GM23248 (cell line): ENCODE results near the gene FFAR2. TPM values are rescaled to one million over a fixed set of nuclear protein-coding genes. Genes with fewer than 3 reads are reported as not detected.
"Not testable (repeated sequence)": the region's sequence is repeated elsewhere in the genome, so short reads cannot be mapped to it uniquely, and the experiment has no call there.

Experiments used
- DNase-seq: peaks from one replicate; pipeline ENCODE4 v3.0.0-alpha.2; 2015
- H2AFZ ChIP-seq: fragments of 200-600 bp; sonication (generic); 2 replicates; pipeline ENCODE4 v1.6.1; 2016; ENCODE audit warnings: antibody characterized with exemption
- H3F3A ChIP-seq: fragments of 200-600 bp; sonication (generic); 2 replicates; pipeline ENCODE4 v1.6.1; 2016; ENCODE audit warnings: mild to moderate bottlenecking, antibody characterized with exemption, mixed run types; ENCODE audit not compliant: insufficient read depth
- H3K27ac ChIP-seq: fragments of 200-600 bp; sonication (generic); 2 replicates; pipeline ENCODE4 v1.5.1; 2016; ENCODE audit warnings: mild to moderate bottlenecking
- H3K27me3 ChIP-seq: fragments of 200-600 bp; sonication (generic); replicated peaks from 2 replicates; pipeline ENCODE4 v1.6.1; 2016; ENCODE audit warnings: mild to moderate bottlenecking; ENCODE audit not compliant: insufficient read depth
- H3K36me3 ChIP-seq: fragments of 200-600 bp; sonication (generic); 2 replicates; pipeline ENCODE4 v1.6.1; 2016; ENCODE audit warnings: low read depth, mild to moderate bottlenecking
- H3K4me1 ChIP-seq: fragments of 200-600 bp; sonication (generic); 2 replicates; pipeline ENCODE4 v1.6.1; 2016; ENCODE audit warnings: mild to moderate bottlenecking; ENCODE audit not compliant: insufficient read depth
- H3K4me2 ChIP-seq: fragments of 200-600 bp; sonication (generic); one replicate; pipeline ENCODE4 v1.6.1; 2016; ENCODE audit warnings: mild to moderate bottlenecking; ENCODE audit not compliant: unreplicated experiment
- H3K4me3 ChIP-seq: fragments of 200-600 bp; sonication (generic); 2 replicates; pipeline ENCODE4 v1.5.1; 2016; ENCODE audit warnings: mild to moderate bottlenecking
- H3K79me2 ChIP-seq: fragments of 200-600 bp; sonication (generic); 2 replicates; pipeline ENCODE4 v1.6.1; 2016; ENCODE audit warnings: mild to moderate bottlenecking; ENCODE audit not compliant: insufficient read depth
- H3K9ac ChIP-seq: fragments of 200-600 bp; sonication (generic); 2 replicates; pipeline ENCODE4 v1.6.1; 2016; ENCODE audit warnings: mild to moderate bottlenecking
- H3K9me2 ChIP-seq: fragments of 200-600 bp; sonication (generic); 2 replicates; pipeline ENCODE4 v1.6.1; 2016; ENCODE audit warnings: mixed run types, mild to moderate bottlenecking, moderate library complexity; ENCODE audit not compliant: insufficient read depth
- H3K9me3 ChIP-seq: fragments of 200-600 bp; sonication (generic); one replicate; pipeline ENCODE4 v1.6.1; 2017; ENCODE audit warnings: low read depth
- H4K20me1 ChIP-seq: fragments of 200-600 bp; sonication (generic); 2 replicates; pipeline ENCODE4 v1.6.0; 2016; ENCODE audit not compliant: insufficient read depth
- EZH2 ChIP-seq: fragments of 200-600 bp; sonication (generic); IDR thresholded peaks from 2 replicates; pipeline ENCODE4 v1.6.1; 2018; ENCODE audit warnings: antibody characterized with exemption, mild to moderate bottlenecking; ENCODE audit not compliant: insufficient read depth, poor library complexity, severe bottlenecking
- EZH2phosphoT487 ChIP-seq: fragments of 200-600 bp; sonication (generic); IDR thresholded peaks from 2 replicates; pipeline ENCODE4 v1.6.1; 2018; ENCODE audit warnings: antibody characterized with exemption, moderate library complexity, mild to moderate bottlenecking, low read depth; ENCODE audit not compliant: insufficient read depth
- WGBS, 2 experiments: methylation state at CpG; one replicate each; pipeline ENCODE4 v1.1.6; 2015 to 2017; ENCODE audit warnings: low lambda C conversion rate in 2 of 2, low coverage in 1 of 2; ENCODE audit errors: missing lambda C conversion rate in 2 of 2; 5-methylcytosine and 5-hydroxymethylcytosine counted together
- in situ Hi-C: fragments of 300-500 bp; cut with MboI; formaldehyde crosslinking; loops from 2 replicates; pipeline ENCODE4 v1.15.0; 2020
- polyA plus RNA-seq: library from polyadenylated mRNA; unstranded; fragments of >200 nt; fragmentation: Nextera tagmentation; extraction: Ambion mirVana; gene quantifications from 2 replicates; pipeline ENCODE4 v1.2.1, GENCODE V29; 2016
- total RNA-seq: library from RNA; depleted of rRNA; stranded (reverse); fragments of >200 nt; shearing (Covaris generic); gene quantifications from 2 replicates; pipeline ENCODE4 v1.2.3, GENCODE V29; 2014

Gene FFAR2
- total and polyA plus RNA-seq, 2 experiments from 2014 or later = not detected

- Histone ChIP-seq H3K27ac (no peak overlapping the region), H3K4me1 (no peaks in the 10 kb centered on the region), H3K9me2 (no peaks in the 10 kb centered on the region), H3K4me3 (no peak overlapping the region), H3K27me3 (peaks cover 44% of the 10 kb centered on the region), H4K20me1 (no peaks in the 10 kb centered on the region), H3F3A (no peaks in the 10 kb centered on the region), H3K9ac (no peak overlapping the region), H3K4me2 (no peak overlapping the region), H3K9me3 (no peaks in the 10 kb centered on the region), H3K79me2 (no peaks in the 10 kb centered on the region), H2AFZ (no peak overlapping the region), H3K36me3 (no peaks in the 10 kb centered on the region)
- TF ChIP-seq EZH2 = no peak
- no peak for DNase-seq
- in situ Hi-C loops = no loop called here
- WGBS, 2 experiments = 46 to 55% methylated on average over 3 of the region's 3 CpGs
These were observed 29.0 kb upstream of the FFAR2 start for GRCh38 chr19:35419046-35419445.

- 23 to 34% methylated on average over 5 of the region's 5 CpGs for WGBS, 2 experiments
- Histone ChIP-seq H3K9ac (no peak overlapping the region), H3K9me2 (no peaks in the 10 kb centered on the region), H3K79me2 (no peaks in the 10 kb centered on the region), H3K27ac (no peak overlapping the region), H3K9me3 (no peaks in the 10 kb centered on the region), H3K36me3 (no peaks in the 10 kb centered on the region), H2AFZ (no peak overlapping the region), H3K4me3 (no peak overlapping the region), H3K4me1 (no peaks in the 10 kb centered on the region), H4K20me1 (no peaks in the 10 kb centered on the region), H3K27me3 (peaks cover 44% of the 10 kb centered on the region), H3F3A (no peaks in the 10 kb centered on the region), H3K4me2 (no peak overlapping the region)
- in situ Hi-C loops = no loop called here
- TF ChIP-seq EZH2 (no peak), EZH2phosphoT487 (no peak)
- DNase-seq = no peak
These were observed 28.3 kb upstream of the FFAR2 start for GRCh38 chr19:35419805-35420204.

GRCh38 chr19:35421362-35421761 is 26.7 kb upstream of the FFAR2 start:
- Histone ChIP-seq H3K4me2 (no peak overlapping the region), H2AFZ (no peak overlapping the region), H3K27me3 (peaks cover 31% of the 10 kb centered on the region), H3K9ac (no peak overlapping the region), H3K27ac (no peak overlapping the region), H4K20me1 (no peaks in the 10 kb centered on the region), H3K4me1 (no peaks in the 10 kb centered on the region), H3K9me2 (no peaks in the 10 kb centered on the region), H3K4me3 (no peak overlapping the region), H3K9me3 (no peaks in the 10 kb centered on the region), H3K36me3 (no peaks in the 10 kb centered on the region), H3K79me2 (no peaks in the 10 kb centered on the region), H3F3A (no peaks in the 10 kb centered on the region)
- no peak for TF ChIP-seq EZH2
- TF ChIP-seq EZH2phosphoT487 = no peak
- in situ Hi-C loops = no loop called here
- no peak for DNase-seq
- 36 to 41% methylated on average over 11 of the region's 11 CpGs for WGBS, 2 experiments

DNA sequence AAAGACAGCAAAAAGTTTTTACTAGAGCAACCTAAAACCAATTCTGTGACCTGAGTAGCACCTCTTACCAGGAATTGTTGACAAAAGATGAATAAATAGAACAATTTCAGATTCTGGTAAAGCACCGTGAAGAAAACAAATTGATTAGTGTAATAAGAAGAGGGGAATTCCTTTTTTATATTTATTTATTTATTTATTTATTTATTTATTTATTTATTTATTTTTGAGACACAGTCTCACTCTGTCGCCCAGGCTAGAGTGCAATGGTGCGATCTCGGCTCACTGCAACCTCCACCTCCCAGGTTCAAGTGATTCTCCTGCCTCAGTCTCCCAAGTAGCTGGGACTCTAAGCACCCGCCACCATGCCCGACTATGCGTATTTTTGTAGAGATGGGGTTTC is 24.7 kb upstream of the FFAR2 start:
- H3K4me3 ChIP-seq, H3K9me3 ChIP-seq, H3K36me3 ChIP-seq, in situ Hi-C loops, H3K9me2 ChIP-seq, H4K20me1 ChIP-seq, H3K27ac ChIP-seq, H3K4me1 ChIP-seq, H3K9ac ChIP-seq, H3F3A ChIP-seq, H3K79me2 ChIP-seq, DNase-seq, H3K4me2 ChIP-seq, H2AFZ ChIP-seq: not testable (repeated sequence)
- 67 to 71% methylated on average over 7 of the region's 7 CpGs for WGBS, 2 experiments
- peaks cover 11% of the 10 kb centered on the region; the same call in 1 of the 2 replicates for H3K27me3 ChIP-seq

- in situ Hi-C loops = no loop called here
- no peaks in the 10 kb centered on the region for H3K27me3 ChIP-seq
- H3K9ac ChIP-seq = no peak overlapping the region
- TF ChIP-seq EZH2 (no peak), EZH2phosphoT487 (no peak)
- H3K9me2 ChIP-seq = no peaks in the 10 kb centered on the region
- H3K9me3 ChIP-seq = no peaks in the 10 kb centered on the region
- H3K4me2 ChIP-seq = no peak overlapping the region
- no peaks in the 10 kb centered on the region for H3K4me1 ChIP-seq
- 15 to 34% methylated on average over 3 to 4 of the region's 4 CpGs for WGBS, 2 experiments
- H2AFZ ChIP-seq = no peak overlapping the region
- H3K36me3 ChIP-seq = no peaks in the 10 kb centered on the region
- no peaks in the 10 kb centered on the region for H3F3A ChIP-seq
- no peak overlapping the region for H3K27ac ChIP-seq
- H4K20me1 ChIP-seq = no peaks in the 10 kb centered on the region
- DNase-seq = no peak
- H3K79me2 ChIP-seq = no peaks in the 10 kb centered on the region
- H3K4me3 ChIP-seq = no peak overlapping the region
These were observed 22.4 kb upstream of the FFAR2 start for GRCh38 chr19:35425682-35426081.
